Endothelial cell (in vitro differentiated cells): ENCODE measurements around the gene CELF5. TPM values are rescaled to one million over a fixed set of nuclear protein-coding genes. Genes with fewer than 3 reads are reported as not detected.

Experiments used
- DNase-seq: peaks from one replicate; pipeline ENCODE4 v3.0.0; 2021; ENCODE audit warnings: low spot score
- H3K27ac Mint-ChIP-seq: one replicate; pipeline ENCODE4 v1.8.0; 2021; ENCODE audit warnings: mixed read lengths, inconsistent platforms; ENCODE audit not compliant: unreplicated experiment
- H3K27me3 Mint-ChIP-seq: one replicate; pipeline ENCODE4 v1.8.0; 2021; ENCODE audit warnings: mild to moderate bottlenecking, moderate library complexity, mixed read lengths, inconsistent platforms; ENCODE audit not compliant: unreplicated experiment
- H3K36me3 Mint-ChIP-seq: one replicate; pipeline ENCODE4 v1.8.0; 2021; ENCODE audit warnings: mild to moderate bottlenecking, low read depth, mixed read lengths, inconsistent platforms; ENCODE audit not compliant: unreplicated experiment
- H3K4me1 Mint-ChIP-seq: one replicate; pipeline ENCODE4 v1.8.0; 2021; ENCODE audit warnings: mild to moderate bottlenecking, mixed read lengths, inconsistent platforms; ENCODE audit not compliant: unreplicated experiment
- H3K4me3 Mint-ChIP-seq: one replicate; pipeline ENCODE4 v1.8.0; 2021; ENCODE audit warnings: mild to moderate bottlenecking, mixed read lengths, inconsistent platforms; ENCODE audit not compliant: unreplicated experiment
- H3K9me3 Mint-ChIP-seq: one replicate; pipeline ENCODE4 v1.8.0; 2021; ENCODE audit warnings: mixed read lengths, inconsistent platforms; ENCODE audit not compliant: unreplicated experiment
- CTCF ChIP-seq: fragments of 200-600 bp; sonication (generic); IDR thresholded peaks from one replicate; pipeline ENCODE4 v1.5.0; 2021; ENCODE audit warnings: antibody characterized with exemption; ENCODE audit not compliant: unreplicated experiment
- total RNA-seq: library from RNA; stranded (reverse); fragmentation: NEBNext Ultra II Directional; extraction: Animal tissue kit (Norgen Biotek cat#: 25700); gene quantifications from one replicate; pipeline ENCODE4 v1.2.1, GENCODE V29; 2021; ENCODE audit not compliant: unreplicated experiment

Gene CELF5
- total RNA-seq, 1 donor from 2014 or later: 0.38 TPM

GRCh38 chr19:3278749-3279148 is 54.3 kb downstream of the CELF5 start:
- no peaks in the 10 kb centered on the region for H3K36me3 Mint-ChIP-seq
- no peak for TF ChIP-seq CTCF
- no peak overlapping the region for H3K27ac Mint-ChIP-seq
- H3K9me3 Mint-ChIP-seq: no peaks in the 10 kb centered on the region
- H3K4me1 Mint-ChIP-seq: peaks cover 2% of the 10 kb centered on the region
- no peak for DNase-seq
- peaks cover 20% of the 10 kb centered on the region for H3K27me3 Mint-ChIP-seq
- H3K4me3 Mint-ChIP-seq: no peak overlapping the region

- no peak for DNase-seq
- no peaks in the 10 kb centered on the region for H3K36me3 Mint-ChIP-seq
- no peak for TF ChIP-seq CTCF
- H3K27me3 Mint-ChIP-seq: peaks cover 20% of the 10 kb centered on the region
- H3K4me1 Mint-ChIP-seq: peaks cover 2% of the 10 kb centered on the region
- no peaks in the 10 kb centered on the region for H3K9me3 Mint-ChIP-seq
- no peak overlapping the region for H3K27ac Mint-ChIP-seq
- no peak overlapping the region for H3K4me3 Mint-ChIP-seq
These were observed 54.8 kb downstream of the CELF5 start for GRCh38 chr19:3279306-3279705.

- peaks cover 2% of the 10 kb centered on the region for H3K4me1 Mint-ChIP-seq
- no peak for TF ChIP-seq CTCF
- no peaks in the 10 kb centered on the region for H3K9me3 Mint-ChIP-seq
- H3K4me3 Mint-ChIP-seq: no peak overlapping the region
- peaks cover 16% of the 10 kb centered on the region for H3K27me3 Mint-ChIP-seq
- no peaks in the 10 kb centered on the region for H3K36me3 Mint-ChIP-seq
- DNase-seq: no peak
- no peak overlapping the region for H3K27ac Mint-ChIP-seq
These were observed 56.6 kb downstream of the CELF5 start for GRCh38 chr19:3281026-3281425.

GRCh38 chr19:3282155-3282554 is 57.7 kb downstream of the CELF5 start:
- peaks cover 13% of the 10 kb centered on the region for H3K27me3 Mint-ChIP-seq
- H3K36me3 Mint-ChIP-seq: no peaks in the 10 kb centered on the region
- no peak for TF ChIP-seq CTCF
- H3K4me1 Mint-ChIP-seq: no peaks in the 10 kb centered on the region
- H3K27ac Mint-ChIP-seq: no peak overlapping the region
- no peak overlapping the region for H3K4me3 Mint-ChIP-seq
- DNase-seq: no peak
- no peaks in the 10 kb centered on the region for H3K9me3 Mint-ChIP-seq

GRCh38 chr19:3282564-3282963 is 58.1 kb downstream of the CELF5 start:
- no peaks in the 10 kb centered on the region for H3K4me1 Mint-ChIP-seq
- H3K4me3 Mint-ChIP-seq: no peak overlapping the region
- no peaks in the 10 kb centered on the region for H3K36me3 Mint-ChIP-seq
- no peak overlapping the region for H3K27ac Mint-ChIP-seq
- H3K27me3 Mint-ChIP-seq: peaks cover 13% of the 10 kb centered on the region
- no peak for TF ChIP-seq CTCF
- H3K9me3 Mint-ChIP-seq: no peaks in the 10 kb centered on the region
- no peak for DNase-seq
